ENCODE data around the gene USP6NL.

USP6NL gene

DNA sequence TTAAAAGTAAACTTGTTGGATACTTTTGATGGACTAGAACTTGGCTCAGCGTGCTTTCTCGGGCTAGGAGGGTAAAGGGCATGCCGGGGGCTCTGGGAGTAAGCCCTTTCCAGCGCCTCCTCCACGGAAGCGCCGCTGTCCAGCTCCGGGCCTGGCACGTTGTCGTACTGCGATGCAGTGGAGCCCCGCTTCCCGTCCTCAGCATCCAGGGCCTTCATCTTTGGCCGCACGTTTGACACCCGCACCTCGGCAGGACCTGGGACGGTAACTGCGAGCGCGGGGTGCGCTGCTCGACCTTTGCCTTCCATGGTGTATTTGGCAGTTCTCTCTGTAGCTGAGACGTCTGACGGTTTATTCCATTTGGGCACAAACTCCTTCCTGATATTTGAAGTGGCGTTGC, 148.3 kb downstream of the USP6NL start:
- TF ChIP-seq, protein P1, sequence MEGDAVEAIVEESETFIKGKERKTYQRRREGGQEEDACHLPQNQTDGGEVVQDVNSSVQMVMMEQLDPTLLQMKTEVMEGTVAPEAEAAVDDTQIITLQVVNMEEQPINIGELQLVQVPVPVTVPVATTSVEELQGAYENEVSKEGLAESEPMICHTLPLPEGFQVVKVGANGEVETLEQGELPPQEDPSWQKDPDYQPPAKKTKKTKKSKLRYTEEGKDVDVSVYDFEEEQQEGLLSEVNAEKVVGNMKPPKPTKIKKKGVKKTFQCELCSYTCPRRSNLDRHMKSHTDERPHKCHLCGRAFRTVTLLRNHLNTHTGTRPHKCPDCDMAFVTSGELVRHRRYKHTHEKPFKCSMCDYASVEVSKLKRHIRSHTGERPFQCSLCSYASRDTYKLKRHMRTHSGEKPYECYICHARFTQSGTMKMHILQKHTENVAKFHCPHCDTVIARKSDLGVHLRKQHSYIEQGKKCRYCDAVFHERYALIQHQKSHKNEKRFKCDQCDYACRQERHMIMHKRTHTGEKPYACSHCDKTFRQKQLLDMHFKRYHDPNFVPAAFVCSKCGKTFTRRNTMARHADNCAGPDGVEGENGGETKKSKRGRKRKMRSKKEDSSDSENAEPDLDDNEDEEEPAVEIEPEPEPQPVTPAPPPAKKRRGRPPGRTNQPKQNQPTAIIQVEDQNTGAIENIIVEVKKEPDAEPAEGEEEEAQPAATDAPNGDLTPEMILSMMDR (conservative IDR thresholded peaks at IDR 0.05; ENCODE audit: control insufficient read depth, insufficient read depth, low read depth, low read length), result no peak
- no peak overlapping the region for H3K4me3 ChIP-seq (ENCODE audit: control insufficient read depth, low read depth, low read length)
- DNase-seq (ENCODE audit: low read depth), result no peak

DNA sequence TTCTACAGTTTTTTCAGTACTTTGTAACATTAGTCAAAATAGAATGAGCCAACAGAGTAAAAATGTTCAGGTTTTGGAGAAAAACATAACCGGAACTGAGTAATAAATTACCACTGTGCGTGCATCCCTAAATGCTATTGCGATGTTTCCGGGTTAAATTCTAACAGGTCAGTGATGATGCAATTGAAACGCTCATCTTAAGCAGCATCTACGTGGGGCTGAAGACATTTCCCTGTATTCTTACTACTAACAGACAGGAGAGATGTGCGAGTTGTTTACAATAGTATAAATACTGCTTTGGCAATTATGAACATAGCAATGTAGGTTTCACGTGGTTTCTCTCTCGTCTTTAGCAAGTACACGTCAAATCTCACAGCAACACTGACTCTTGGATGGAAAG, 149.4 kb downstream of the USP6NL start:
- DNase-seq (ENCODE audit: low read depth), result no peak
- TF ChIP-seq, protein P1 (conservative IDR thresholded peaks at IDR 0.05; ENCODE audit: control insufficient read depth, insufficient read depth, low read depth, low read length), result no peak

GRCh38 chr10:11457336-11457735, 154.1 kb downstream of the USP6NL start:
- H3K4me3 ChIP-seq (ENCODE audit: control insufficient read depth, low read depth, low read length), result no peak overlapping the region
- DNase-seq (ENCODE audit: low read depth), result no peak
- TF ChIP-seq, protein P1 (conservative IDR thresholded peaks at IDR 0.05; ENCODE audit: control insufficient read depth, insufficient read depth, low read depth, low read length), result no peak

More for the DNA sequence above, 149.4 kb downstream of the USP6NL start:
- H3K4me3 ChIP-seq (ENCODE audit: control insufficient read depth, low read depth, low read length), result no peak overlapping the region

- TF ChIP-seq, protein P1 (conservative IDR thresholded peaks at IDR 0.05; ENCODE audit: control insufficient read depth, insufficient read depth, low read depth, low read length), result peak; percentile 28
- DNase-seq (ENCODE audit: low read depth), result no peak
- no peak overlapping the region for H3K4me3 ChIP-seq (ENCODE audit: control insufficient read depth, low read depth, low read length)
Observed at GRCh38 chr10:11454958-11455566, 156.4 kb downstream of the USP6NL start.

GRCh38 chr10:11454160-11454559, 157.3 kb downstream of the USP6NL start:
- TF ChIP-seq, protein P1 (conservative IDR thresholded peaks at IDR 0.05; ENCODE audit: control insufficient read depth, insufficient read depth, low read depth, low read length), result no peak
- H3K4me3 ChIP-seq (ENCODE audit: control insufficient read depth, low read depth, low read length), result no peak overlapping the region
- no peak for DNase-seq (ENCODE audit: low read depth)

GRCh38 chr10:11451640-11452260, 159.7 kb downstream of the USP6NL start:
- no peak for DNase-seq (ENCODE audit: low read depth)
- TF ChIP-seq, protein P1 (conservative IDR thresholded peaks at IDR 0.05; ENCODE audit: control insufficient read depth, insufficient read depth, low read depth, low read length), result no peak
- no peak overlapping the region for H3K4me3 ChIP-seq (ENCODE audit: control insufficient read depth, low read depth, low read length)

Data from fibroblast of mammary gland (primary cell).